Stimulated activated CD4-positive, alpha-beta T cell treated with anti-CD3 and anti-CD28 coated beads, TNF-alpha, amount 100 ng/mL, for 4 hours (primary cell): ENCODE data around the gene ACTG2.
"Not testable (repeated sequence)": the region's sequence is repeated elsewhere in the genome, so short reads cannot be mapped to it uniquely, and the experiment has no call there.

Experiments
- DNase-seq, 3 experiments: peaks; one replicate each; pipeline ENCODE4 v3.0.0-alpha.2; 2020; ENCODE audit warnings: low read depth in 3 of 3

The ACTG2 gene

GRCh38 chr2:73935641-73936040 is 42.8 kb downstream of the ACTG2 start:
- DNase-seq: no peak

- no peak for DNase-seq
Observed at GRCh38 chr2:73937103-73937885, 44.5 kb downstream of the ACTG2 start.

- DNase-seq: no peak
Observed at GRCh38 chr2:73937899-73938298, 45.1 kb downstream of the ACTG2 start.

GRCh38 chr2:73938718-73939352 is 46.0 kb downstream of the ACTG2 start:
- no peak for DNase-seq

- no peak for DNase-seq
Observed at GRCh38 chr2:73939419-73939818, 46.6 kb downstream of the ACTG2 start.

GRCh38 chr2:73940066-73940465 is 47.3 kb downstream of the ACTG2 start:
- DNase-seq: not testable (repeated sequence)

GRCh38 chr2:73942664-73943063 is 49.9 kb downstream of the ACTG2 start:
- DNase-seq: no peak

GRCh38 chr2:73944714-73945113 is 51.9 kb downstream of the ACTG2 start:
- no peak for DNase-seq

- DNase-seq: no peak
Observed at GRCh38 chr2:73946215-73946614, 53.4 kb downstream of the ACTG2 start.

- no peak for DNase-seq
Observed at GRCh38 chr2:73946666-73947065, 53.9 kb downstream of the ACTG2 start.

- DNase-seq: no peak
Observed at GRCh38 chr2:73947412-73948018, 54.7 kb downstream of the ACTG2 start.

GRCh38 chr2:73949802-73950201 is 57.0 kb downstream of the ACTG2 start:
- DNase-seq: no peak

GRCh38 chr2:73952499-73953446 is 60.0 kb downstream of the ACTG2 start:
- DNase-seq: no peak

- no peak for DNase-seq
Observed at GRCh38 chr2:73956218-73956865, 63.5 kb downstream of the ACTG2 start.

GRCh38 chr2:73961274-73961673 is 68.5 kb downstream of the ACTG2 start:
- DNase-seq: no peak

- no peak for DNase-seq
Observed at GRCh38 chr2:73961823-73962615, 69.2 kb downstream of the ACTG2 start.

GRCh38 chr2:73962798-73963197 is 70.0 kb downstream of the ACTG2 start:
- DNase-seq: no peak

- no peak for DNase-seq
Observed at GRCh38 chr2:73963385-73964120, 70.7 kb downstream of the ACTG2 start.

- DNase-seq: no peak
Observed at GRCh38 chr2:73964223-73964622, 71.4 kb downstream of the ACTG2 start.

GRCh38 chr2:73965053-73965452 is 72.2 kb downstream of the ACTG2 start:
- DNase-seq: no peak
